Activated CD4-positive, alpha-beta T cell treated with anti-CD3 and anti-CD28 coated beads, Interleukin-2, Interleukin-6, amounts not matched to agents 100 ng/mL and 50 ng/mL, durations not matched to agents 16 hours and 8 hours (primary cell): Measurements from ENCODE around the gene COL26A1.
A peak's percentile ranks its signal among the peaks of the same experiment; 100 is the strongest.

Source experiments
- DNase-seq: peaks from one replicate; pipeline ENCODE4 v3.0.0-alpha.2; 2020

The COL26A1 gene

DNA sequence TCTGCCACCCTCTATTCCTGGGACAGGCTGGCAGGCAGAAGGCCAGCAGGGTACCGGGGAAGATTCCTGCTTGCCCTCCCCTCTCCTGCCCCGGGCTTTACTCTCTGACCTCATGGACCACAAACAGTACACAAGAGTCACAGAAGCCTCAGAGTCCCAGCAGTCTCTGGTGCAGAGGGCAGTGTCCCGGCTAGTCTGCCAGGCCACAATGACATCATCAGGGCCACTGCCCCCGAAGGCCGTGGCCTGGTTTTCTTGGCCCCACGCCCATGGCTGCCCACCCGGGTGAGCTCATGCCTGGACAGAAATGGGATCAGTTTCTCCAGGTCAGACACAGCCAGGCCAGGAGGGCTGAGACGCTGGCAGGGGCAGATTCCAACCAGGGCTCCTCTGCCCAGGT lies 174.5 kb downstream of the COL26A1 start:
- DNase-seq: no peak

DNA sequence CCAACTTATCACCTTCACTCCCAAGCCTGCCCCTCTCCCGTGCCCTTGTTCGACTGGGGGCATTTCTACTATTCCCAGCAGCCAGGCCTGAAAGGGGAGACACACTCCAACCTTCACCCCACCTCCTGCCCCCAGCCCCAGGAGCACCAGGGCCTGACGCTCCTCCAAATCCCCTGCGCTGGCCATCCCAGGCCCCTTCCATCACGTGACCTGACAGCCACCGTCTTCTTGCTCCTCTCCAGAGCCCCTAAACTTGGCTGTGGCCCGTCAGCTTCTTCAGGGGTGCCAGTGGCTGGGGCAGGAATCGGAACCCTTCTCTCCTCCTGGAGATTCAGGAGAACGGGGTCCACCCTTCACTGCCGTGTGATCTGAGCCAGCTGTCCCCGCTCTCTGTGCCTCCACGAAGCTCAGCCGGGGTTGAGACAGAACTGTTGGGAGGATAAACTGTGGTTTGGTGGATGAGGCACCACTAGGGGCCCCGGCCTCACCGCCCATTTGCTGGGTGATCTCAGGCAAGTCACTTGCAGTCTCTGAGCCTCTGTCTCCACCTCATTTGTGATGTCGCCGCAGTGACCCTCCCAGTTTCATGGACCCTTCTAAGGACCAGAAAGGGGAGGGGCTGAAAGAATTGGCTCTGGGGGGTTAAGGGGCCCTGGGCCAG lies 175.4 kb downstream of the COL26A1 start:
- DNase-seq: no peak

DNA sequence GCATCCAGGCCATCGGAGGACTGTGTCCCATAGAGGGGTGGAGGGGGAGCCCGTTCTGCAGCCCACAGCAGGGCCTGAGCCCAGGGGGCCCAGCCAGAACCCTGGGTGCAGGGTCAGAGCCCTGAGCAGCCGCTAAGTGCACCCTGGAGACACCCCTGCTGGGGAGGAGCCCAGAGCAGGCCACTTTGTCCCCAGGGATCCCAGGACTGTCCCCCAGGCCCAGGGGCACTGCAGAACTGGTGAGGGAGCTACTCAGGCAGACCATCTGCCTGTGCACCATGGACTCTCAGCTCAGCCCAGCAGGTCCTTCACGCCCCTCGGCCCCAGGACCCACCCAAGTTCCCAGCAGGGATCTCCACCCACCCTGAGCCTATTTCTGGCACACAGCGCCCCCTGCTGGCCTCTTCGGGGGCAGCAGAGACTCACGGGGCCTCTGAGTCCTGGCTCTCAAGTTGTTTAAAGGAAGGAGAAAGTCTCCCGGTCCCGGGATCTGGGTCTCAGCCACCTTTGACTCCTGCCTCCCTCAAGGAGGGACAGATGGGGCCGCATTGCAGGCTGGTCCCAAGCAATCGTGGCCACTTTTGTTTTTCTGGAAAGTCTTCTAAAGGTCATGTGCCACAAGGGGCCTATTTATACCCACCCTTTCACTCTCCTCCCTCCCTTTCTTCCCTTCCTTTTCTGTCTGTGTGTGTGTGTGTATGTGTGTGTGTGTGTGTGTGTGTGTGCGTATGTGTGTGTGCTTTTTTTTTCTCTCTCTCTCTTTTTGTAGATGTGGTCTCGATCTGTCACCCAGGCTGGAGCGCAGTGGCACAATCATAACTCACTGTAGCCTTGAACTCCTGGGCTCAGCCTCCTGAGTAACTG lies 176.2 kb downstream of the COL26A1 start:
- DNase-seq: peak; percentile 65

DNA sequence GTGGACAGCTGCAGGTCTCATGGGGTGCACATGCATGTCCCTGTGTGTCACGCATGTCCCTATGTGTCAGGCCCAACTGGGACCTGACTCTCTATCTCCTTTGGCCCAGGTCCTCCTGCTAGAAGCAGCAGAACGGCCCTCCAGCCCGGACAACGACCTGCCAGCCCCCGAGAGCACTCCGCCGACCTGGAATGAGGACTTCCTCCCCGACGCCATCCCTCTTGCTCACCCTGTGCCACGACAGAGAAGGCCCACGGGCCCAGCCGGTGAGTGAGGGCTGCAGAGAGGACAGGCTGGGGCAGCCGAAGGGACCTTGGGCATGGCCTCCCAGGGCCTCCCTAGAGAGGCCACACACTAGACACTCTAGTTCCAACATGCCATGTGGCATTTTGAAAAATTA lies 177.1 kb downstream of the COL26A1 start:
- DNase-seq: no peak

- peak; percentile 76 for DNase-seq
Measured at GRCh38 chr7:101542527-101543241, 180.0 kb downstream of the COL26A1 start.

DNA sequence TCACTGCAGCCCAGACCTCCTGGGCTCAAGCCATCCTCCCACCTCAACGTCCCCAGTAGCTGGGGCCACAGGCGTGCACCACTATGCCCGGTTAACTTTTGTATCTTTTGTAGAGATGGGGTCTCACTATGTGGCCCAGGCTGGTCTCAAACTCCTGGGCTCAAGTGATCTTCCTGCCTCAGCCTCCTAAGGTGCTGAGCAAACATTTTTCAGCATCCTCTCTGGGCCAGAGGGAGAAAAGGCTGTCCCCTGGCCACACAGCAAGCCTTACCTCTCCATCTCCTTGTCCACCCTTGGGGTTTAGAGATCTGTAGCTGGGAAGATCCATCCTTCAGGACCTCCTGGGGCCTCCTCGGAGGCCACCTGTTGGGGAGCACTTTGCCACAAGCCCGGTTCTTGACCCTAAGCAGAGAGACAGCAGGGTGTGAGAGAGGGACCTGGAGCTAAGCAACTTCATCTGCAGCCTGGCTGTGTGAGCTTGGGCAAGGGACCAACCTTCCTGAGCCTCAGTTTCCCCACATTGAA lies 180.6 kb downstream of the COL26A1 start:
- DNase-seq: no peak

DNA sequence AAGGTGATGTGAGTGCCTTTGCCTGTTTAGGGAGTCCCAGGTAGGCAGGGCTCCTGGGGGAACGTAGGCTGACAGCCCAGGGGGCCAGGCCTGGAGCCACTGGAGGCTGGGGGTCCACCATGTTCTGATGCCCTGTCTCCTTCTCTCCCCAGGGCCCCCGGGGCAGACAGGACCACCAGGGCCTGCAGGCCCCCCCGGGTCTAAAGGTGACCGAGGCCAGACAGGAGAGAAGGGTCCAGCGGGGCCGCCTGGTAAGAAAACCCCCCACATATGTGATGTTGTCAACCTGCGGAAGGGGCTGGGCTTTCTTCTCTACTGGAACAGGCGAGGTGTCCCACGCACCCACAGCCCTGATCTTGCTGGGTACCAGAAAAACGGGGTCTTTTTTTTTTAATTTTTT lies 181.2 kb downstream of the COL26A1 start:
- no peak for DNase-seq

GRCh38 chr7:101545441-101546190 lies 182.9 kb downstream of the COL26A1 start:
- no peak for DNase-seq

DNA sequence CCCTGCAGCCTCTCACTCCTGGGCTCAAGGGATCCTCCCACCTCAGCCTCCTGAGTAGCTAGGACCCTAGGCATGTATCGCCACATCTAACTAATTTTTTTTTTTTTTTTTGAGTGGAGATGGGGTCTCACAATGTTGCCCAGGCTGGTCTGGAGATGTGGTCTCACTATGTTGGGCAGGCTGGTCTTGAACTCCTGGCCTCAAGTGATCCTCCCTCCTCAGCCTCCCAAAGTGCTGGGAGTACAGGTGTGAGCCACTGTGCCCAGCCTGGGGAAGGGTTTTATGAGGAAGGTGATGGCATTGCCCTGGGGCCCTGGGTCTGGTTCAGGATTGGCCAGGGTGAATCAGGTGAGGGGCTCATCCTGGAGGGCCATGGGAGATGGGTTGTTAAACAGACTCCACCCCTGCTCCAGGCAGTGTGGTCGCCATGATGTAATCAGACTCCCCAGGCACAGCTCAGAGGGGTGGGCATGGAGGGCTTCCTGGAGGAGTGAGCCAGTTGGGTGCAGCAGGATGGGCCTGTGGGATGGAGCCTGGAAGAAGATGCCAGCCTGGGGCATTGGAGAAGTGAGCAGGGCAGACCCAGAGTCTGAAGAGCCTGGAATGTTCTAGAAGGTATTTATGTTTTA lies 183.7 kb downstream of the COL26A1 start:
- DNase-seq: no peak

GRCh38 chr7:101547022-101547915 lies 184.6 kb downstream of the COL26A1 start:
- DNase-seq: no peak

- DNase-seq: no peak
Measured at GRCh38 chr7:101547916-101548661, 185.4 kb downstream of the COL26A1 start.

GRCh38 chr7:101549734-101550133 lies 187.1 kb downstream of the COL26A1 start:
- no peak for DNase-seq

- no peak for DNase-seq
Measured at GRCh38 chr7:101550641-101551541, 188.2 kb downstream of the COL26A1 start.

- no peak for DNase-seq
Measured at GRCh38 chr7:101553018-101553770, 190.5 kb downstream of the COL26A1 start.

GRCh38 chr7:101553771-101554445 lies 191.2 kb downstream of the COL26A1 start:
- no peak for DNase-seq

DNA sequence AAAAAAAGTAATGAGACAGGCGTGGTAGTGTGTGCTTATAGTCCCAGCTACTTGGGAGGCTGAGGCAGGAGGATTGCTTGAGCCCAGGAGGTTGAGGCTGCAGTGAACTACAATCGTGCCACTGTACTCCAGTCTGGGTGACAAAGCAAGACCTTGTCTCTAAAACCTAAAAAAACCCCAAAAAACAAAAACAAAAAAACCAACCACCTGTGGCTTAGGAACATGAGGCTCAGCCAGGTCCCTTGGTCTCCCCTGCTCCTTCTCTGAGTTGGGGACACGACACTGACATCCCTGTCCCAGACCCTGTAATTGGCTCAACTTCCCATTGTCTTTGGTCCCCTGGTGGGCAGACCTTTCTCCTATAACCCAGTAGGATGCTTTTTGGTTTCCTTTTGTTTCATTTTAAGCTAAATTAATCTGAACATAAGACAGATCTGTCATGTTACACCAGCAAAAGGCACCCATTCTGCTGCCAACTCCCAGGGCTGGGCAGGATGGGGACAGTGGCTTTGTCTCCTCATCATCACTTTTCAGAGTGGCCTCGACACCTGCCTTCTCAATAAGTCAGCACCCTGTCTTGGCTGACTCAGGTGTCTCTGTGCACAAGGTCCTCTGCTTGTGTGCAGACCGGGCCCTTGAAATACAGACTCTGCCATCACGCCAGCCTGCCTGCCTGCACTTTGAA lies 192.1 kb downstream of the COL26A1 start:
- no peak for DNase-seq

DNA sequence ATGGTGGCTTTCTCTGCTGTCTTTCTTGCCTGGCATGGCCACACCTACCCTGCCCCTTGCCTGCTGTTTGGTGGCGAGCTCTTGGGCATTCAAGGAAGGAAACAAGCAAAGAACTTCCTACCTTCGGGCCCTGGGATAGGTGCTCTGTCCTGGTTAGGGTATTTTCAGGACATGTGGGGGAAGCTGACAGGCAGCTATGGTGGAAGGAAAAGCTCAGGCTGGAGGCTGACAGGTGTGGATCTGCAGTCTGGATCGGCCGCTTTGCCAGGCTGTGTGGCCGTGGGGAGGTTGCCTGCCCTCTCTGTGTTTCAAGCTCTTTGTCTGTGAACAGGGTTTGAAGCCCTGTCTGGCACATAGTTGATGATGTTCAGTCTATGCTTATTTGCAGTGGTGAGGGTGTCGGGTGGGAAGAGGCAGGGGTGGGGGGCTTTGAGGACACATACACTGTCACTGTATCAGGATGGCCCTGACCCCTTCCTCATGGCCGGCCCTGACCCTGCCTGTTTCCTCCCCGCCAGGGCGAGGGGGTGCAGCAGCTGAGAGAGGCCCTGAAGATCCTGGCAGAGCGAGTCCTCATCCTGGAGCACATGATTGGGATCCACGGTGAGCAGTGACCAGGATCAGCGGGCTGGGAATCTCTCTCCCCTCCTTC lies 192.7 kb downstream of the COL26A1 start:
- DNase-seq: no peak
